Karpas-422 (cell line): ENCODE measurements around the gene RABGEF1. TPM values are rescaled to one million over a fixed set of nuclear protein-coding genes. Genes with fewer than 3 reads are reported as not detected.
"Not testable (repeated sequence)": the region's sequence is repeated elsewhere in the genome, so short reads cannot be mapped to it uniquely, and the experiment has no call there.

Experiments
- DNase-seq: peaks from one replicate; pipeline ENCODE4 v3.0.0-alpha.2; 2015
- H2AFZ ChIP-seq: fragments of 200-600 bp; sonication (generic); 2 replicates; pipeline ENCODE4 v1.6.1; 2014; ENCODE audit warnings: antibody characterized with exemption, low read length, mixed read lengths
- H3K27ac ChIP-seq: fragments of 200-600 bp; sonication (generic); 2 replicates; pipeline ENCODE4 v1.5.1; 2014; ENCODE audit warnings: mild to moderate bottlenecking, low read length, moderate library complexity
- H3K27me3 ChIP-seq: fragments of 200-600 bp; sonication (generic); 2 replicates; pipeline ENCODE4 v1.6.1; 2014; ENCODE audit warnings: low read length, mixed read lengths
- H3K36me3 ChIP-seq: fragments of 200-600 bp; sonication (generic); 2 replicates; pipeline ENCODE4 v1.6.1; 2014; ENCODE audit warnings: low read length, mixed read lengths; ENCODE audit not compliant: insufficient read depth
- H3K4me1 ChIP-seq: fragments of 200-600 bp; sonication (generic); 2 replicates; pipeline ENCODE4 v1.6.1; 2014; ENCODE audit warnings: mild to moderate bottlenecking, low read length, mixed read lengths
- H3K4me2 ChIP-seq: fragments of 200-600 bp; sonication (generic); 2 replicates; pipeline ENCODE4 v1.6.1; 2014; ENCODE audit warnings: low read length, low read depth, mild to moderate bottlenecking; ENCODE audit not compliant: poor library complexity, severe bottlenecking
- H3K4me3 ChIP-seq: fragments of 200-600 bp; sonication (generic); 2 replicates; pipeline ENCODE4 v1.5.1; 2014; ENCODE audit warnings: mild to moderate bottlenecking, antibody characterized with exemption, low read length, mixed read lengths
- H3K79me2 ChIP-seq: fragments of 200-600 bp; sonication (generic); 2 replicates; pipeline ENCODE4 v1.6.1; 2014; ENCODE audit warnings: mild to moderate bottlenecking, low read length, mixed read lengths
- H3K9ac ChIP-seq: fragments of 200-600 bp; sonication (generic); 2 replicates; pipeline ENCODE4 v1.6.0; 2014; ENCODE audit warnings: low read length
- H3K9me2 ChIP-seq: fragments of 200-600 bp; sonication (generic), shearing (Covaris generic); replicated peaks from 2 replicates; pipeline ENCODE4 v1.6.0; 2014; ENCODE audit warnings: mild to moderate bottlenecking, low read length, moderate library complexity; ENCODE audit not compliant: insufficient read depth
- H3K9me3 ChIP-seq: fragments of 300-700, 200-600 bp; sonication (generic); 2 replicates; pipeline ENCODE4 v1.6.1; 2014; ENCODE audit warnings: low read length, mixed read lengths
- H4K20me1 ChIP-seq: fragments of 200-600 bp; sonication (generic); 2 replicates; pipeline ENCODE4 v1.6.1; 2014; ENCODE audit warnings: mild to moderate bottlenecking, antibody characterized with exemption, low read length, low read depth; ENCODE audit not compliant: insufficient read depth
- total RNA-seq: library from RNA; depleted of rRNA; stranded (reverse); fragments of >200 nt; shearing (Covaris generic); gene quantifications from 2 replicates; pipeline ENCODE4 v1.2.3, GENCODE V29; 2014; ENCODE audit warnings: low replicate concordance

Gene RABGEF1
- total RNA-seq, 1 experiment from 2014 or later = 26.1 TPM

DNA sequence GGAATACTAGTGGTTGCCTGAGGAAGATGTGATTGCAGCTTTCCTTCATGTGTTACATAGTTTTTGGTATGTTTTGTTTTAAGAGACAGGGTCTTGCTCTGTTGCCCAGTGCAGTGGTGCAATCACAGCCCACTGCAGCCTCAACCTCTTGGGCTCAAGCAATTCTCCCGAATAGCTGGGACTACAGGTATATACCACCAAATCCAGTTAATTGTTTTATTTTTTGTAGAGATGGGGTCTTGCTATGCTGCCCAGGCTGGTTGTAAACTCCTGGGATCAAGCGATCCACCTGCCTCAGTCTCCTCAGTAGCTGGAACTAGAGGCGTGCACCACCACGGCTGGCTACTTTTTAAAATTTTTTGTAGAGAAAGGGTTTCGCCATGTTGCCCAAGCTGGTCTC, 101.4 kb downstream of the RABGEF1 start:
- DNase-seq = no peak
- H3K4me3 ChIP-seq = no peak overlapping the region
- H4K20me1 ChIP-seq = no peaks in the 10 kb centered on the region
- no peak overlapping the region for H2AFZ ChIP-seq
- H3K27me3 ChIP-seq = no peaks in the 10 kb centered on the region
- no peaks in the 10 kb centered on the region; the same call in 1 of the 2 replicates for H3K9me3 ChIP-seq
- H3K79me2 ChIP-seq = peaks cover 12% of the 10 kb centered on the region
- peaks cover 21% of the 10 kb centered on the region for H3K4me1 ChIP-seq
- no peak overlapping the region for H3K27ac ChIP-seq
- H3K9ac ChIP-seq = no peak overlapping the region
- no peaks in the 10 kb centered on the region for H3K9me2 ChIP-seq
- H3K36me3 ChIP-seq = no peaks in the 10 kb centered on the region
- no peak overlapping the region for H3K4me2 ChIP-seq

DNA sequence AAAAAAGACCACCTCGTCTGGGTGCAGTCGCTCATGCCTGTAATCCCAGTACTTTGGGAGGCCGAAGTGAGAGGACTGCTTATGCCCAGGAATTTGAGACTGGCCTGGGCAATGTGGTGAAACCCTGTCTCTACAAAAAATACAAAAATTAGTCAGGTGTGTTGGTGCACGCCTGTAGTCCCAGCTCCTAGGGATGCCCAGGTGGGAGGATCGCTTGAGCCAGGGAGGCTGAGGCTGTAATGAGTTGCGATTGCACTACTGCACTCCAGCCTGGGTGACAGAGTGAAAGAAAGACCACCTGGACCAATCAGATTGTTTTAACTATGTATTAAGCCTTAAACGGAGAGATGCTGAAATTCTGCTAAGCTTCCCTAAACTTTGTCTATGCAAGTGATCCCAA, 103.0 kb downstream of the RABGEF1 start:
- H3K27ac ChIP-seq, DNase-seq, H3K27me3 ChIP-seq, H3K36me3 ChIP-seq, H2AFZ ChIP-seq, H3K9me2 ChIP-seq, H3K9me3 ChIP-seq, H4K20me1 ChIP-seq: not testable (repeated sequence)
- peaks cover 12% of the 10 kb centered on the region for H3K79me2 ChIP-seq
- H3K4me2 ChIP-seq = peak overlapping the region; percentile 91
- peaks cover 31% of the 10 kb centered on the region for H3K4me1 ChIP-seq
- H3K9ac ChIP-seq = peak overlapping the region; percentile 90
- H3K4me3 ChIP-seq = peak overlapping the region; percentile 93

DNA sequence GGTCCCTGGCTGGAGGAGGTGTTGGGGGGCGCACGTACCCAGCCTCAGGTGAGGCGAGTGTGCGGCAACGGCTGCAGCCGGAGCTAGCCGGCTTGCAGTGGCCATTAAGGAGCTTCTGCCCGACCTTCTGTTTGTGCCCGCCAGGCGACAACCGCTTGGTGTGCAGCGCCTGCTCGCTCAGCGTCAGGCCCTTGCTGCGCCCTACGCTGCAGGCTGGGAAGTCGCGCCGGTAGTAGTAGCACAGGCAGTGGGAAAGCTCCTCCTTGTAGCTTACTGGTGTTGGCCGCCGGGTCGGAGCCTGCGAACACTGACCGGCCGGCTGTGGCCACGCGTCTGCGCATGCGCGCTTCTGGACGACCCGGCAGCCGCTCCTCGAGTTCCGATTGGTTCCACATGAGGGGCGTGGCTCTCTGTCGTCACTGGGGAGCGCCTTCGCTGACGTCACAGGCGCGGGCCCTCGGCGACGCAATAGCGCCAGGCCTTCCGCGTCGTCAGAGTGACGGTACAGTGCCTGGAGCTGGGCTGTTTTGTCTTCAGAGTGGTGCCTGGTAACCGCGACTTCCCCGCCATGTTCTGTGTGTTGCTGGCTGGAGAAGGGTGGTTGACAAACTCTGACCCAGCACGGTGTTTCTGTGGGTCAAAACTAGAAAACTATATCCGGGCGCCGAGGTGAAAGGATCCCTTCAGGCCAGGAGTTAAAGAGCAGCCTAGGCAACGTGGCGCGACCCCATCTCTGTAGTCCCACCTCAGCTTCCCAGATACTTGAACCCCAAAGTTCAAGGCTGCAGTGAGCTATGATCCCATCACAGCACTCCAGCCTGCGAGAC, 104.2 kb downstream of the RABGEF1 start:
- Histone ChIP-seq H3K4me3 (peak overlapping the region; percentile 93), H3K9me3 (no peaks in the 10 kb centered on the region), H3K4me2 (peak overlapping the region; percentile 91), H3K27ac (peak overlapping the region; percentile 69), H3K79me2 (peaks cover 12% of the 10 kb centered on the region), H2AFZ (no peak overlapping the region; the same call in 1 of the 2 replicates), H3K27me3 (no peaks in the 10 kb centered on the region), H4K20me1 (no peaks in the 10 kb centered on the region), H3K9me2 (no peaks in the 10 kb centered on the region), H3K9ac (peak overlapping the region; percentile 90), H3K4me1 (peaks cover 33% of the 10 kb centered on the region), H3K36me3 (no peaks in the 10 kb centered on the region)
- DNase-seq = peak; percentile 99

DNA sequence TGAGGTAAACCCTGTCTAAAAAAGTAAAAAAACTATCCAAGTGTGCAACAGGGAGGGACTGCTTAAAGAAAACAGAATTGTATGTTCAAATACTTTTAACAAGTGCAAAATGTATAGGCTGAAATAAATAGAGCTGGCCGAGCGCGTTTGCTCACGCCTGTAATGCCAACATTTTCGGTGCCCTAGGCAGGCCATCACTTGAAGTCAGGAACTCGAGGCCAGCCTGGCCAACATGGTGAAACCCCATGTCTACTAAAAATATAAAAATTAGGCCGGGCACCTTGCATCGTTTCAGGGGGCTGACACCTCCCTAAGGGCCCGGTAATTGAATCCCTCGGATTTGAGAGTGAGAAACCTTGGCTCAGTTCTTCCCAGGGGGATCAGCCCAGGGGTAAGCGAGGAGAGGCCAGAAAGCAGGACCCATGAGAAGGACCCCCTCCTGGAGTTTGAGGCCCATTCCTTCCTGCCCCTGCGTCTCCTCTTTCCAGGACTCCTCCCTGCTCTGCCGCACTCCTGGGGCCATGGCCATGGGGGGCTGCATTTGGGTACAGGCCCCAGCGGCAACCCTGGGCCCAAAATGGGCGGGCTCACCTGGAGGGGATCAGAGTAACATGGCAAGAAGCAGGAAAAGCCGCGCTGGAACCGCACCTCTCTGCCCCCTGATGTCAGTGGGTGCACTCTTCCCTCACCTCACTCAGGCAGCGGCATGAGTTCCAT, 105.0 kb downstream of the RABGEF1 start:
- Histone ChIP-seq H3K9me3 (no peaks in the 10 kb centered on the region), H3K4me3 (peak overlapping the region; percentile 93), H3K9me2 (no peaks in the 10 kb centered on the region), H2AFZ (no peak overlapping the region), H3K27me3 (no peaks in the 10 kb centered on the region), H3K9ac (peak overlapping the region; percentile 84), H3K27ac (peak overlapping the region; percentile 69), H4K20me1 (no peaks in the 10 kb centered on the region), H3K36me3 (no peaks in the 10 kb centered on the region), H3K4me1 (peaks cover 33% of the 10 kb centered on the region), H3K4me2 (peak overlapping the region; percentile 91), H3K79me2 (peaks cover 12% of the 10 kb centered on the region)
- DNase-seq = no peak

DNA sequence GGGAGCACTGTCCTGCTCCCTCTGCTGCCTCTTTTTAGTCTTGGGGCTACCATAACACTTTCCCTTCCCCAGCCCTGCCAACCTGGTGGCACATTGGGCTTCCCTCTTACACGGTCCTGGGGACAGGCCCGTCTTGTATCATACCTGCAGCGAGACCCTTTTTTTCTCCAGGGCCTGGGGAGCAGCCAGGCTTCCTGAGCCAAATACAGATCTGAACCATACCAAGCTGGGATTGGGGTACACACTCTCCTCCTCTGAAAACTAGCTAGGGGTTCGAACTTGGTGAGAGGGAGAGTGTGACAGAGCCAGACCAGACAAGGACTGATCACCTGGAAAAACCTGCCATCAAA, 105.5 kb downstream of the RABGEF1 start:
- not testable (repeated sequence) for H3K9me2 ChIP-seq, H3K36me3 ChIP-seq, H4K20me1 ChIP-seq, H3K27ac ChIP-seq, H3K27me3 ChIP-seq, H2AFZ ChIP-seq, H3K9me3 ChIP-seq, DNase-seq
- Histone ChIP-seq H3K4me1 (peaks cover 33% of the 10 kb centered on the region), H3K79me2 (peaks cover 12% of the 10 kb centered on the region), H3K4me2 (peak overlapping the region; percentile 91), H3K9ac (peak overlapping the region; percentile 84; the same call in 1 of the 2 replicates), H3K4me3 (peak overlapping the region; percentile 93; the same call in 1 of the 2 replicates)

DNA sequence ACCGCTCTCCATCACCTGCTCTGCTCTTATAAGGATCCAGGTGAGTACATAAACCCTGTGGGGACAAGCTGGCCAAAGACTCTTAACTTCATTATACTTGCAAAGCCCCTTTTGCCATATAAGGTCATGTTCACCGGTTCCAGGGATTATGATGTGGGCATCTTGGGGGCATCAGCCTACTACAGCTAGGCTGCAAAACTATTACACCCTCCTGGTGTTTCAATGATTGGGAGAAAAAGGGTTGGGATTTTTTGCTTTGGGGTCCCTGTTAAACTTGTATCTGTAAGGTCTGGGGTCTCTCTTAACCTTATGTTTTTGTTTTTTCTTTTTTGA, 107.0 kb downstream of the RABGEF1 start:
- not testable (repeated sequence) for H3K9me3 ChIP-seq, H3K4me3 ChIP-seq, DNase-seq, H4K20me1 ChIP-seq, H3K36me3 ChIP-seq, H3K9ac ChIP-seq, H3K27me3 ChIP-seq, H3K9me2 ChIP-seq, H2AFZ ChIP-seq
- Histone ChIP-seq H3K4me1 (peaks cover 33% of the 10 kb centered on the region), H3K4me2 (peak overlapping the region; percentile 42), H3K27ac (peak overlapping the region; percentile 74; the same call in 1 of the 2 replicates), H3K79me2 (peaks cover 12% of the 10 kb centered on the region)

DNA sequence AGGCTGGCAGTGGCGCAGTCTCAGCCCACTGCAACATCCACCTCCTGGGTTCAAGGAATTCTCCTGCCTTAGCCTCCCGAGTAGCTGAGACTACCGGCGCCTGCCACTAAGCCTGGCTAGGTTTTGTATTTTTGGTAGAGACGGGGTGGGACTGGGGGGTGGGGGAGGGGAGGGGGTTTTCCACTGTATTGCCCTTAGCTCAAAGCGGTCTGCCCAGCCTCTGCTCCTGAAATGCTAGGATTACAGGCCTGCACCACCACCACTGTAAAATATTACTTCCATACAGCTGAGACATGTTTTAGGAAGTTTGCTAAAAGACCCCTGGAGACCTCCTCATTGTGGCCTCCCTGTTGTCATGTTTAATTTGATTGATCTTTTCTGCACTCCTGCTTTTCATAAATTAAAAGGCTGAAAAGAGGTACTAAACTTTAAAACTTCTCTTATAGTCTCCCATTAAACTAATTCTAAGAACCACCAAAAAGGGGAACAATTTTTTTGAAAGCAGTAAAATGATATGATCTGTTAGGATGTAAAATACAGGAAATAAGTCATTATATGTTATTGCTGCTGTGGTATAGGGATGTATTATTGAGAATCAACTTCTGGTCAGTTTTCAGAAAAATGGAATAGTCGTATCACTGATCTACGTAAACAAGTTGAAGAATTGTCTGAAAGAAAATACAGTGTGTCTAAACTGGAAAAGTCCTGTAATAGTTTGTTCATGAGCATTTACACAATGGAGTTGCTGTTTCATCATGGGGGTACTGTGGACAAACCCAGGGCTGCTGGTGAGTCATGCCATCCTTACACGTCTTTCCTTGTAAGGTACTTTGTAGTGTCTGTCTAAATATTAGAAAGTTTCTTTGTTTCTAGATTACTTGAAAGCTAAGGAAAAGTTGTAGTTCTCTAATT, 107.6 kb downstream of the RABGEF1 start:
- no peaks in the 10 kb centered on the region for H4K20me1 ChIP-seq
- peak overlapping the region; percentile 42 for H3K4me2 ChIP-seq
- H3K9me2 ChIP-seq = no peaks in the 10 kb centered on the region
- no peaks in the 10 kb centered on the region for H3K9me3 ChIP-seq
- H3K9ac ChIP-seq = no peak overlapping the region
- H3K4me3 ChIP-seq = no peak overlapping the region
- DNase-seq = peak; percentile 60
- 0 out of 2 replicates have a peak overlapping the region, but pooled peaks have one; percentile 52 for H2AFZ ChIP-seq
- peaks cover 12% of the 10 kb centered on the region for H3K79me2 ChIP-seq
- peaks cover 32% of the 10 kb centered on the region for H3K4me1 ChIP-seq
- no peaks in the 10 kb centered on the region for H3K27me3 ChIP-seq
- H3K27ac ChIP-seq = peak overlapping the region; percentile 74
- no peaks in the 10 kb centered on the region for H3K36me3 ChIP-seq
